Left cardiac atrium (tissue), 4 donors: ENCODE measurements around the gene TXNDC16. TPM values are rescaled to one million over a fixed set of nuclear protein-coding genes. Genes with fewer than 3 reads are reported as not detected.
"Not testable (repeated sequence)": the region's sequence is repeated elsewhere in the genome, so short reads cannot be mapped to it uniquely, and the experiment has no call there.

ENCODE experiments used
- ATAC-seq, 2 donors: fragments of 200-7000 bp; cut with Tn5 transposase; one replicate each; pipeline ENCODE4 v1.9.1; 2020; ENCODE audit warnings: mild to moderate bottlenecking in 2 of 2, moderate library complexity in 2 of 2
- DNase-seq: peaks from one replicate; pipeline ENCODE4 v3.0.0-alpha.2; 2020
- intact Hi-C, 2 donors: fragments of 100-400 bp; cut with DNase I; formaldehyde crosslinking; loops; one replicate each; pipeline versions ENCODE4 v1.14.1 to v1.15.1; 2022 to 2023
- long read RNA-seq: library from polyadenylated mRNA; unstranded; transcript quantifications from one replicate; pipeline ENCODE4 v2.0.0, GENCODE V29; 2021
- total RNA-seq, 2 donors: library from RNA; stranded (reverse); fragmentation: NEBNext Ultra II Directional; extraction: Animal tissue kit (Norgen Biotek cat#: 25700); gene quantifications; one replicate each; pipeline ENCODE4 v1.2.1, GENCODE V29; 2021
- donor health status: DM: no; HTN: yes; CAD: no.
- donor health status: DM: no; HTN: yes; CAD: no; lungs with severe emphysema.
- donor health status: DM: yes; HTN: yes; CAD: no.
- donor health status: Dilated cardiomyopathy.

The TXNDC16 gene
- total RNA-seq = 1 to 10 TPM; 4.6 to 6.2 TPM
- long read RNA-seq, full-length matches to known transcripts = 4 of 6 reads
- long read RNA-seq, partial matches to known transcripts = 1 of 6 reads
- long read RNA-seq, other reads (novel, unspliced or antisense) = 1 of 6 reads

DNA sequence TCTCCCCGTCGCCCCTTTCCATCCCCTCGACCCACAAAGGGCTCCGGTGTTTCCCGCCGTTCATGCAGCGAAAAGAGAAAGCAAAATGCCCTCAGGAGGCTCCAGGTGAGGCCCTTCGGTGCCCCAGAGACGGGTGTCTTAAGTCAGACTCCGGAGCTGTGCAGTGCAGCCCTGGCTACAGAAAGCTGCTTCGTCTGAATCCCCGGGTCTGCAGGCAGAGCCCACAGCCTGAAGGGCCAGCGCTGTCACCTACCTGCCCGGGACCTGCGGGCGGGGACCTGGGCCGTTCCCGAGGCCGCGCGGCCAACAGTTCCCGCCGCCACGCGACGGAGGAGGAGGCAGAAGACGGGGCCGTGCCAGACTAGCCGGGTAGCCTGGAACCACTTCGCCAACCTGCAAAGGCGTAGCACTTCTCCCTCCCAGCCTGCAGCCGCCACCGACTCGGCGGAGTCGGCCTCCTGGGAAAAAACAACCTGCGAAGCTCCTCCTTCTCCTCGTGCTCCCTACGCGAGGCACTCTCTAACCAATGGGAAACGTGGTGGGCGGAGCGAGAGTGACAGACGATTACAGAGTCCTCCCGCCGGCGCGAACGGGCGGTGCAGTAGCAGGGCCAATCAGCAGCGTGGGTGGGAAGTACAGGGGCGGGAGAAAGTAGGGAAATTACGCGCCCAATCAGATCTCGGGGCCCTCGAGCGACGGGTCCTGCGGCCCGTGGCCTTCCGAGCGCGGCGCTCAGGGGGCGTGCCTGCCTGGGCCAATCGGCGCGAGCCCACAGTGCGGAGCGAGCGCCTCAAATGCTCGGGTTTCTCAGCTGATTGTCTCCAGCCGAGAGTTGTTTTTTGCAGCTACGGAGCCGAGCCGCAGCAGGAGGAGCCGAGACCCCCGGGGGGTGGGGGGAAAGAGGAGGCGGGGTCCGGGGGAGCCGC lies at the start of gene TXNDC16, which contains the start of gene GPR137C:
TXNDC16 (minus strand) TSS at position 443 of the 926 bp plus-strand sequence. CDS start 8,948 bp downstream, outside the sequence.
GPR137C (plus strand) TSS at position 774 of the 926 bp plus-strand sequence. CDS start 312 bp downstream, outside the sequence.
- intact Hi-C loops = loop anchor here in 1 of 2 donors (5.0 kb wide), 1 partner anchor 145 kb away; the partner anchor contains the start of gene ERO1A
- ATAC-seq (peak; percentile 98 to 99), DNase-seq (peak; percentile 100)

GRCh38 chr14:52599974-52600373 lies 47.7 kb upstream of the TXNDC16 start:
- intact Hi-C loops = no loop called here

DNA sequence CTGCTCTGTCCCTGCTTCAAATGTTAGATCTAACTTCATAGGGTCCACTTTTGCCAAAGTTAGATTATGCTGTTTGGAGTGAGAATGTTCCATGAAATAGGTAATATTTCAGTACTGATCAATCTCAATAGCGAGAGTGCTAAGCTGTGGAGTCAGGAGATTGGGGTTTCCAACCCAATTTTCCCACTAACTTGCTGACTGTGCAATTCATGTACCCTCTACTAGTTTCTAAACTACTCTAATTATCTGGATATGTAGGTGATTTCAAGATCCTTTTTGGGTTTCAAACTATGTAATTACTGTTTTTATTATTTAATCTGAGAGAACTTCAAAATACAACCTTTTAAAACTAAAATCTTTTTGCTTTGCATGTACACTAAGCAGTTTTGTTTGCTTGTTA lies 46.3 kb upstream of the TXNDC16 start:
- ATAC-seq (no peak), DNase-seq (no peak)
- intact Hi-C loops = no loop called here

More at GRCh38 chr14:52599974-52600373, 47.7 kb upstream of the TXNDC16 start:
- ATAC-seq (no peak), DNase-seq (no peak)

DNA sequence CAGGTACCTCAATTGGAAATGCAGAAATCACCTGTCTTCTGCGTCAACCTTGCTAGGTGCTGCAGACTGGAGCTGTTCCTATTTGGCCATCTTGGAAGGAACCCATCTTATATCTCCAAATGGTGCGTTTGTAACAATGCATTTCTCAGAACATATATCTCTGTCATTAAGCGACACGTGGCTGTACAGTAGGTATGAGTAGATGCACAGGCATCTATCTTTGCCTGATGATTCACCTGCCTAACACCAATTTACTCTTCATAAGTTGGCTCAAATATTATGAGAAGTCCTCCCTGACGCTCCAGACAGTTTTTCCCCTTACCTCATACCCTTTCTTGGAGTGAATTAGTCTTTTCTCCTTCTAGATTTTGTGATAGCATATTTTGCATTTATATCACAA lies 44.6 kb upstream of the TXNDC16 start:
- ATAC-seq = no peak
- intact Hi-C loops = no loop called here
- DNase-seq = no peak

DNA sequence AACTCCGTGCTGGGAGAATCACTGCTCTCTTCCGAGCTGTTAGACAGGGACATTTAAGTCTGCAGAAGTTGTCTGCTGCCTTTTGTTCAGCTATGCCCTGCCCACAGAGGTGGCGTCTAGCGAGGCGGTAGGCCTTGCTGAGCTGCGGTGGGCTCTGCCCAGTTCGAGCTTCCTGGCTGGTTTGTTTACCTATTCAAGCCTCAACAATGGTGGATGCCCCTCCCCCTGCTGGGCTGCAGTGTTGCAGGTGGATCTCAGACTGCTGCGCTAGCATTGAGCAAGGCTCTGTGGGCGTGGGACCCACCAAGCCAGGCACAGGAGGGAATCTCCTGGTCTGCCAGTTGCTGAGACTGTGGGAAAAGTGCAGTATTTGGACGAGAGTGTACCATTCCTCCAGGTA lies 44.0 kb upstream of the TXNDC16 start:
- intact Hi-C loops = no loop called here
- DNase-seq = no peak

GRCh38 chr14:52590318-52590717 lies 38.0 kb upstream of the TXNDC16 start:
- intact Hi-C loops = no loop called here
- no peak for ATAC-seq
- DNase-seq = no peak

More for the DNA sequence above, 44.0 kb upstream of the TXNDC16 start:
- ATAC-seq = no peak

DNA sequence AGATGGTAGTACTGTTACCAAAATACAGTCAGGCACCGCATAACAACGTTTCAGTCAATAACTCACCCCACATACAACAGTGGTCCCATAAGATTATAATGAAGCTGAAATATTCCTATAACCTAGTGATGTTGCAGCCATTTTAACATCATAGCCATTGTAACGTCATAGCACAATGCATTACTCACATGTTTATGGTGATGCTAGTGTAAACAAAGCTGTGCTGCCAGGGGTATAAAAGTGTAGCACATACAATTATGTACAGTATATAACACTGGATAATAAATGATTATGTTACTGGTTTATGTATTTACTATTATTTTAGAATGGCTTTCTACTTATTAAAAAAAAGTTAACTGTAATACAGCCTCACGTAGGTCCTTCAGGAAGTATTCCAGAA lies 37.3 kb upstream of the TXNDC16 start:
- intact Hi-C loops = no loop called here
- ATAC-seq = no peak

DNA sequence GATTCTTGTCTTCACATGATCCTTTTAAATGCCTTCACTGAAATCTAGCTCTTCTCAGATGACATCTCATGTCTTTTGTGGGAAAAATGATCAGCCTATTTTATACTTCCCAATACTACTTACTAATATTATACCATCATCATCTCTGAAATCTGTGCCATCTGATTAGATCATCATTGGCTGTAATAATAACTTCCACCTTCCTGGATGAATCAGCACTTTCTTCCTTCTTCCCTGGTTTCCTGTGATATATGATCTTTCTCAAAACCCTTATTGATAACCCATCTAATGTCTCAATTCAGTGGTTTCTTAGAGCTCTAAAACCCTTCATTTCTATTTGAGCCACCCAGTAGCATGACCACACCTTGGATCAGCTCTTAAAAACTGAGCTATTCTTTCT lies 31.2 kb upstream of the TXNDC16 start:
- intact Hi-C loops = no loop called here
- ATAC-seq = no peak
- no peak for DNase-seq

More for the DNA sequence above, 37.3 kb upstream of the TXNDC16 start:
- no peak for DNase-seq

DNA sequence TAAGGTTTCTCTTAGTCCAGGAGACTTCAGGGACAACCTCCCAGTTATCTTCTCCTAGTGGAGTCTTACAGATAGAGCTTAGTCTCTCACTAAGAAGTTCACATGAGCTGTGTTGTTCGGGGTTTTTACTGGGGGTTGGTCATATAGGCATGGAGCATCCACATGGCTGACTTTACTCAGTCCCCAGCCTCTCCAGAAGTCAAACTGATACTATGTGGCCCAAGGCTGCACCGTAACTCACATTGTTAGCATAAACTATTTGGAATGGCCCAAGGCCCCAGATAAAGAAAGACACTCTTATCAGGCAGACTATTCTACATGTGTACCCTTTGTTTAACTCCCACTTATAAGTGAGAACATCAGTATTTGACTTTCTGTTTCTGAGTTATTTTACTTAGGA lies 23.6 kb upstream of the TXNDC16 start:
- intact Hi-C loops = no loop called here
- ATAC-seq (no peak), DNase-seq (no peak)

- ATAC-seq = not testable (repeated sequence)
These were observed 16.1 kb upstream of the TXNDC16 start for GRCh38 chr14:52568454-52568853.

GRCh38 chr14:52563120-52563519 lies 10.8 kb upstream of the TXNDC16 start:
- ATAC-seq (no peak), DNase-seq (no peak)
- intact Hi-C loops = no loop called here

More at GRCh38 chr14:52568454-52568853, 16.1 kb upstream of the TXNDC16 start:
- intact Hi-C loops, DNase-seq: not testable (repeated sequence)

DNA sequence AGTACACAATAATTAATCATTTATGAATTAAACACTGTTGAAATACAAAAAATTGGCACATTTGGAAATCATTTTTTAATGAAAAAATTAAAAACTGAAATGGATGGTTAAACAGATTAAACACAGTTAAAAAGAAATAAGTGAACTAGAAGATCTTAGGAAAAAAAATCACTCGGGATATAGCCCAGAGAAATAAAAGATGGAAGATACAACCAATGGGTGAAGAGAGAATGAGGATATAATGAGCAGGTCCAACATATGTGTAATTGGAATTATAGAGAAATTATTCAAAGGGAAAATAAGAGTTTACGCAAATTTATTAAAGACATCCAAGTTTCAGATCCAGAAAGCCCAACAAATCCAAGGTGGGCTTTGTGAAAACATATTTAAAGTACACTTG lies 6.4 kb upstream of the TXNDC16 start:
- DNase-seq (no peak), ATAC-seq (no peak)
- intact Hi-C loops = no loop called here

GRCh38 chr14:52553671-52554575 lies 1.6 kb upstream of the TXNDC16 start:
- peak; percentile 91 for DNase-seq
- intact Hi-C loops = loop anchor here in 1 of 2 donors (5.0 kb wide), 1 partner anchor 143 kb away; the partner anchor contains the start of gene ERO1A
- peak; percentile 17 to 37 for ATAC-seq

DNA sequence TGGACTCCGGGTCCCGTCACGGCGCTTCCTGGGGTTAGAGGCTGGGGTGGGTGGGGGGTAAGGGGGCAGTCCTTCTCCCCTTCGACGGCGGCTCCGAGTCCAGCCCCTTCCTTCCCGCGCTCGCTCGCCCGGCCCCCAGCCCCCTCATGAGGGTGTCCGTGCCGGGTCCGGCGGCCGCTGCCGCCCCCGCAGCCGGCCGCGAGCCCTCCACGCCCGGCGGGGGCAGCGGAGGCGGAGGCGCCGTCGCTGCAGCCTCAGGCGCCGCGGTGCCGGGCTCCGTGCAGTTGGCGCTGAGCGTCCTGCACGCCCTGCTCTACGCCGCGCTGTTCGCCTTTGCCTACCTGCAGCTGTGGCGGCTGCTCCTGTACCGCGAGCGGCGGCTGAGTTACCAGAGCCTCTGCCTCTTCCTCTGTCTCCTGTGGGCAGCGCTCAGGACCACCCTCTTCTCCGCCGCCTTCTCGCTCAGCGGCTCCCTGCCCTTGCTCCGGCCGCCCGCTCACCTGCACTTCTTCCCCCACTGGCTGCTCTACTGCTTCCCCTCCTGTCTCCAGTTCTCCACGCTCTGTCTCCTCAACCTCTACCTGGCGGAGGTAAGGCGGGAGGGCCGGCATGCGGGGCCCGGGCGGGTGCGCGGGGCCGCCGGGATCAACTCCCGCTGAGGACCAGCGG lies 831 bp upstream of the TXNDC16 start:
- DNase-seq = peak; percentile 43
- intact Hi-C loops = loop anchor here in 1 of 2 donors (5.0 kb wide), 1 partner anchor 144 kb away; the partner anchor contains the start of gene ERO1A
- peak; percentile 1 to 21 for ATAC-seq

GRCh38 chr14:52551696-52552062 lies 626 bp downstream of the TXNDC16 start:
- intact Hi-C loops = loop anchor here in 1 of 2 donors (5.0 kb wide), 1 partner anchor 146 kb away; the partner anchor contains the start of gene ERO1A
- ATAC-seq = peak in 1 of 2 donors; percentile 15
- DNase-seq = no peak

GRCh38 chr14:52551205-52551604 lies 1.1 kb downstream of the TXNDC16 start:
- DNase-seq (no peak), ATAC-seq (no peak)
- intact Hi-C loops = loop anchor here in 1 of 2 donors (5.0 kb wide), 1 partner anchor 146 kb away; the partner anchor contains the start of gene ERO1A

GRCh38 chr14:52550661-52551060 lies 1.6 kb downstream of the TXNDC16 start:
- intact Hi-C loops = loop anchor here in 1 of 2 donors (5.0 kb wide), 1 partner anchor 147 kb away; the partner anchor contains the start of gene ERO1A
- DNase-seq = no peak

DNA sequence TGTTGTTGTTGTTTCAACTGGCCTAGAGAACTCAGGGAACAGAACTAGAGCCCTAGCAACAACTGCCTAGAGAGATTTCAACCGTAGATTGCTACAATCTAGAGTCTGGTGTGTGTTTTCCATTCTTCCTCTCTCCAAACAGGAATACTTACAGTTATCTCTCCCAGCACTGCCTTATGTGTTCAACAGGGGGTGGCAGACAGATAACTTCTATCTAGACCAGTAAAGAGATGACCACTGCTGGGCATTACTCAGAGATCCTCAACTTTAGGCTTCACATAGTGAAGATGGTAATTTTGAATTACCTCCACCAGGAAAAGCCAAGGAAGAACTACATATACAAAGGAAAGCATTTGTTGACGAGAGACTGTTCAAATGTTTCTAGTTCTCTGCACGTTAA lies 4.8 kb downstream of the TXNDC16 start:
- no peak for DNase-seq
- ATAC-seq = no peak
- intact Hi-C loops = no loop called here

More at GRCh38 chr14:52550661-52551060, 1.6 kb downstream of the TXNDC16 start:
- ATAC-seq = no peak
